RWPE1 (cell line): ENCODE results near the gene GARIN1A.
"Not testable (repeated sequence)": the region's sequence is repeated elsewhere in the genome, so short reads cannot be mapped to it uniquely, and the experiment has no call there.

Experiments
- CTCF ChIA-PET: fragments of 350-600 bp; sonication (Branson Sonifier 250); formaldehyde crosslinking; extraction: SDS; loops from one replicate; lab custom pipeline; 2021; lab: Yijun Ruan, JAX
- POLR2A ChIA-PET: fragments of 400-600 bp; formaldehyde crosslinking; extraction: SDS; loops from one replicate; lab custom pipeline; 2020; ENCODE audit warnings: antibody characterized with exemption; ENCODE audit not compliant: low non-redundant PET; lab: Yijun Ruan, JAX
- DNase-seq: peaks from one replicate; pipeline ENCODE4 v3.0.0; 2012; ENCODE audit warnings: low spot score
- H3K27ac ChIP-seq: fragments of 450-650 bp; 2 replicates; pipeline ENCODE4 v1.5.1; 2017
- CTCF ChIP-seq: fragments of 450-650 bp; conservative IDR thresholded peaks from 2 replicates; pipeline ENCODE4 v1.5.1; 2017; ENCODE audit warnings: low read depth, mild to moderate bottlenecking

GARIN1A gene

GRCh38 chr7:128671992-128672391, at the start of gene GARIN1A:
GARIN1A (plus strand) TSS chr7:128672292; CDS start chr7:128672398, 106 bp downstream.
- CTCF ChIA-PET, result interaction anchor here (0.6 to 1.0 kb wide), 4 partner anchors 9 to 625 kb away, joined by 3 read pairs; no protein-coding TSS in a partner anchor
- no peak for DNase-seq
- no peak within 1 kb of the TSS for H3K27ac ChIP-seq
- POLR2A ChIA-PET, result no interaction called here
- TF ChIP-seq CTCF, result no peak

- POLR2A ChIA-PET, DNase-seq: not testable (repeated sequence)
Observed at GRCh38 chr7:128627124-128627523, 45.0 kb upstream of the GARIN1A start.

GRCh38 chr7:128633915-128634314, 38.2 kb upstream of the GARIN1A start:
- CTCF ChIA-PET, DNase-seq, H3K27ac ChIP-seq, POLR2A ChIA-PET: not testable (repeated sequence)

More at GRCh38 chr7:128627124-128627523, 45.0 kb upstream of the GARIN1A start:
- CTCF ChIA-PET, H3K27ac ChIP-seq: not testable (repeated sequence)

GRCh38 chr7:128645206-128645605, 26.9 kb upstream of the GARIN1A start:
- H3K27ac ChIP-seq, CTCF ChIA-PET, POLR2A ChIA-PET, DNase-seq: not testable (repeated sequence)

GRCh38 chr7:128645844-128646243, 26.2 kb upstream of the GARIN1A start:
- POLR2A ChIA-PET, CTCF ChIA-PET, DNase-seq, H3K27ac ChIP-seq: not testable (repeated sequence)

GRCh38 chr7:128646877-128647276, 25.2 kb upstream of the GARIN1A start:
- CTCF ChIA-PET, H3K27ac ChIP-seq, POLR2A ChIA-PET, DNase-seq: not testable (repeated sequence)

- CTCF ChIA-PET, DNase-seq, H3K27ac ChIP-seq, POLR2A ChIA-PET: not testable (repeated sequence)
Observed at GRCh38 chr7:128651096-128651495, 21.0 kb upstream of the GARIN1A start.

- CTCF ChIA-PET, POLR2A ChIA-PET, H3K27ac ChIP-seq, DNase-seq: not testable (repeated sequence)
Observed at GRCh38 chr7:128652606-128653005, 19.5 kb upstream of the GARIN1A start.

GRCh38 chr7:128653197-128653596, 18.9 kb upstream of the GARIN1A start:
- POLR2A ChIA-PET, DNase-seq, H3K27ac ChIP-seq: not testable (repeated sequence)
- CTCF ChIA-PET, result interaction anchor here (0.6 kb wide), 1 partner anchor 9 kb away, joined by 4 read pairs; no protein-coding TSS in a partner anchor

GRCh38 chr7:128654080-128654479, 18.0 kb upstream of the GARIN1A start:
- DNase-seq, CTCF ChIA-PET, H3K27ac ChIP-seq, POLR2A ChIA-PET: not testable (repeated sequence)

- CTCF ChIA-PET, DNase-seq, H3K27ac ChIP-seq, POLR2A ChIA-PET: not testable (repeated sequence)
Observed at GRCh38 chr7:128654501-128654900, 17.6 kb upstream of the GARIN1A start.

GRCh38 chr7:128658428-128658827, 13.7 kb upstream of the GARIN1A start:
- POLR2A ChIA-PET, CTCF ChIA-PET, H3K27ac ChIP-seq, DNase-seq: not testable (repeated sequence)

GRCh38 chr7:128660596-128660995, 11.5 kb upstream of the GARIN1A start:
- no peak for DNase-seq
- POLR2A ChIA-PET, result no interaction called here
- no peak for TF ChIP-seq CTCF
- CTCF ChIA-PET, result no interaction called here
- H3K27ac ChIP-seq, result no peak overlapping the region
